PC-9 (cell line): ENCODE data around the gene CSRNP2. TPM values are rescaled to one million over a fixed set of nuclear protein-coding genes. Genes with fewer than 3 reads are reported as not detected.

Source experiments
- BruUV-seq: library from RNA; stranded (reverse); fragments of 400-500 nt; replicated peaks from 2 replicates; lab custom pipeline; 2021; lab: Mats Ljungman, UMichigan
- CTCF ChIA-PET: fragments of 300-600 bp; sonication (Branson Sonifier 250); formaldehyde crosslinking; loops from one replicate; lab custom pipeline; 2022; ENCODE audit warnings: antibody characterized with exemption; lab: Charles Lee
- POLR2A ChIA-PET: fragments of 300-600 bp; sonication (Branson Sonifier 250); formaldehyde crosslinking; loops from one replicate; lab custom pipeline; 2022; ENCODE audit warnings: antibody characterized with exemption; ENCODE audit not compliant: unreplicated experiment; lab: Charles Lee
- DNase-seq, 2 experiments: peaks; one replicate each; pipeline versions ENCODE4 v3.0.0 to v3.0.0-alpha.2; 2015 to 2022; ENCODE audit warnings: mixed read lengths in 1 of 2
- H2AFZ ChIP-seq: fragments of 200-600 bp; sonication (generic); 2 replicates; pipeline ENCODE4 v1.8.1; 2017; ENCODE audit warnings: antibody characterized with exemption
- H3F3A ChIP-seq: fragments of 200-600 bp; sonication (generic); 2 replicates; pipeline ENCODE4 v1.8.1; 2017; ENCODE audit warnings: antibody characterized with exemption, mild to moderate bottlenecking, low read depth; ENCODE audit not compliant: insufficient read depth
- H3K27ac ChIP-seq: fragments of 200-600 bp; sonication (generic); 2 replicates; pipeline ENCODE4 v1.6.1; 2016; ENCODE audit warnings: mixed run types
- H3K27me3 ChIP-seq: fragments of 200-600 bp; sonication (generic); 2 replicates; pipeline ENCODE4 v1.6.1; 2016; ENCODE audit warnings: low read depth, mixed run types; ENCODE audit not compliant: insufficient read depth
- H3K36me3 ChIP-seq: fragments of 200-600 bp; sonication (generic); 2 replicates; pipeline ENCODE4 v1.6.1; 2016; ENCODE audit warnings: low read depth, mixed run types
- H3K4me1 ChIP-seq: fragments of 200-600 bp; sonication (generic); replicated peaks from 2 replicates; pipeline ENCODE4 v1.6.1; 2016; ENCODE audit warnings: mixed run types; ENCODE audit not compliant: insufficient read depth
- H3K4me2 ChIP-seq: fragments of 200-600 bp; sonication (generic); 2 replicates; pipeline ENCODE4 v1.6.1; 2017; ENCODE audit warnings: mixed run types
- H3K4me3 ChIP-seq: fragments of 200-600 bp; sonication (generic); 2 replicates; pipeline ENCODE4 v1.6.1; 2016; ENCODE audit warnings: mixed run types
- H3K79me2 ChIP-seq: fragments of 200-600 bp; sonication (generic); 2 replicates; pipeline ENCODE4 v1.6.1; 2017; ENCODE audit warnings: low read depth, mixed run types
- H3K9me2 ChIP-seq: fragments of 200-600 bp; sonication (generic); 2 replicates; pipeline ENCODE4 v1.8.1; 2017; ENCODE audit warnings: mild to moderate bottlenecking; ENCODE audit not compliant: insufficient read depth
- H3K9me3 ChIP-seq: fragments of 200-600 bp; sonication (generic); 2 replicates; pipeline ENCODE4 v1.8.1; 2016; ENCODE audit warnings: low read depth; ENCODE audit not compliant: insufficient read depth
- H4K20me1 ChIP-seq: fragments of 200-600 bp; sonication (generic); 2 replicates; pipeline ENCODE4 v1.8.1; 2017; ENCODE audit not compliant: insufficient read depth
- EZH2 ChIP-seq: fragments of 200-600 bp; sonication (generic); IDR thresholded peaks from 2 replicates; pipeline ENCODE4 v1.8.0; 2017; ENCODE audit warnings: antibody characterized with exemption, low read depth
- intact Hi-C: fragments of 100-400 bp; cut with micrococcal nuclease; formaldehyde crosslinking; loops from one replicate; pipeline ENCODE4 v1.10.0; 2022; ENCODE audit not compliant: unreplicated experiment
- total RNA-seq: library from RNA; stranded (reverse); gene quantifications from 2 replicates; pipeline ENCODE4 v1.2.3, GENCODE V29; 2021
- TF ChIP-seq, protein P1 (sequence below): fragments of 200-600 bp; sonication (generic); conservative IDR thresholded peaks from 2 replicates; pipeline ENCODE4 v1.6.1; 2017; ENCODE audit warnings: mixed run types, antibody characterized with exemption, mild to moderate bottlenecking, moderate library complexity

Gene CSRNP2
- total RNA-seq, 1 experiment from 2014 or later, result 19.3 TPM

DNA sequence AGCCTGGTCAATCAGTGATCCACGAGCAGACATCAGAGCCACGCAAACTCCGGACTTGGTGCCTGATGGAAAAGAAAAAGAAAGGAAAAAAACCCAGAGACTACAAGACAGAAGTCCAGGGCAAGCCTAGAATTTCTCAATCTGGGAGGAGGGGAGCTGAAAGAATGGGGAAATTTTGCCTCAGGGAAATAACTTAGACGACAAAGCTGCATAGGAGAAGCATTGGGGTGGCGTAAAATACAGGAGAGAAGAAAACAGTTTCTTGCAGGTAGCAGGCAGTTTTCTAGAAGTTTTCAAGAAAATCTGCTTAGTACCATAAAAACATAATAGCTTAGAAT lies 54.6 kb downstream of the CSRNP2 start:
- Histone ChIP-seq H3K4me3 (peak overlapping the region; percentile 77), H3K27ac (peak overlapping the region; percentile 72), H3K36me3 (no peaks in the 10 kb centered on the region), H3K4me1 (peaks cover 46% of the 10 kb centered on the region), H3K27me3 (no peaks in the 10 kb centered on the region), H3K9me2 (no peaks in the 10 kb centered on the region), H3F3A (peaks cover 53% of the 10 kb centered on the region), H4K20me1 (no peaks in the 10 kb centered on the region), H2AFZ (peak overlapping the region; percentile 46; the same call in 1 of the 2 replicates), H3K9me3 (no peaks in the 10 kb centered on the region), H3K4me2 (peak overlapping the region; percentile 91), H3K79me2 (peaks cover 22% of the 10 kb centered on the region)
- DNase-seq, result peak; percentile 51 to 86
- no TSS peak for BruUV-seq
- ChIA-PET POLR2A (interaction anchor here (0.7 kb wide), 2 partner anchors 10 to 46 kb away, joined by 3 to 4 read pairs; no protein-coding TSS in a partner anchor), CTCF (interaction anchor here (1.1 to 1.8 kb wide), 3 partner anchors 19 to 296 kb away, joined by 3 to 6 read pairs (median 5); partner anchors contain the start of gene LETMD1)
- TF ChIP-seq EZH2, result no peak
- TF ChIP-seq, protein P1, sequence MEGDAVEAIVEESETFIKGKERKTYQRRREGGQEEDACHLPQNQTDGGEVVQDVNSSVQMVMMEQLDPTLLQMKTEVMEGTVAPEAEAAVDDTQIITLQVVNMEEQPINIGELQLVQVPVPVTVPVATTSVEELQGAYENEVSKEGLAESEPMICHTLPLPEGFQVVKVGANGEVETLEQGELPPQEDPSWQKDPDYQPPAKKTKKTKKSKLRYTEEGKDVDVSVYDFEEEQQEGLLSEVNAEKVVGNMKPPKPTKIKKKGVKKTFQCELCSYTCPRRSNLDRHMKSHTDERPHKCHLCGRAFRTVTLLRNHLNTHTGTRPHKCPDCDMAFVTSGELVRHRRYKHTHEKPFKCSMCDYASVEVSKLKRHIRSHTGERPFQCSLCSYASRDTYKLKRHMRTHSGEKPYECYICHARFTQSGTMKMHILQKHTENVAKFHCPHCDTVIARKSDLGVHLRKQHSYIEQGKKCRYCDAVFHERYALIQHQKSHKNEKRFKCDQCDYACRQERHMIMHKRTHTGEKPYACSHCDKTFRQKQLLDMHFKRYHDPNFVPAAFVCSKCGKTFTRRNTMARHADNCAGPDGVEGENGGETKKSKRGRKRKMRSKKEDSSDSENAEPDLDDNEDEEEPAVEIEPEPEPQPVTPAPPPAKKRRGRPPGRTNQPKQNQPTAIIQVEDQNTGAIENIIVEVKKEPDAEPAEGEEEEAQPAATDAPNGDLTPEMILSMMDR, result no peak
- intact Hi-C loops, result loop anchor here (1.0 to 10.0 kb wide), 5 partner anchors 20 to 264 kb away; partner anchors contain the start of genes ATF1 and LETMD1

DNA sequence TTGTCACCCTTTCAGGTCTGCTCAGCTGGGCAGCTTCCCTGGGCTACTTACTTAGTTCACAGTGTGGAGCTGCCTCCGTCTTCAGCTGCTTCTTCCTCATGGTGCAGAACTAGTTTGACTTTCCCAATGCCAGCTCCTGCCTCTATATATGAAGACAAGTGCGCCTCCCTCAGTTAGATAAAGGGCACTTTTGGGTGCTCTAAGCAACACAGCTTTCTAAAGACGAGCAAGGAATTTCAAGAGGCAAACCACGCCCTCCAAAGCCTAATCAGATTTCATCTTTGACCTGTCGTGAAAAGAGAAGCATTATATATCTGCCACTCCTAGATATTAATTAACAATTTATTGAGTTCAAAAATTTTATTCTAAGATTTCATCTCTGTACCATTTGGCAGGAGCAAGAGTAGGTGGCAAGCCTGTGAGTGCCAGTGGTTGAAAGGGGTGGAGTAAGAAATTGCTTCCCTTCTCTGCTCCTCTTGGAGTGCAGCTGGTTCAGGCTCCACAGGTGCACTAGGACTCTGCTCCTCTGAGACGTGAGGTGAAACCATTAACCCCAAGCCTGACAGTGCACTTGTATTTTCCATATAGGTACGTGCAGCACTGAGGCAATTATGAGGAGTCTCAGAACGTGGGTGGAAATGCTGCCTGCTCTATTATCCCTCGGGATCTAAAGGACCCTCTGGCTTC lies 55.1 kb downstream of the CSRNP2 start:
- no peaks in the 10 kb centered on the region for H3K27me3 ChIP-seq
- DNase-seq, result peak; percentile 56 to 87
- H3F3A ChIP-seq, result peaks cover 58% of the 10 kb centered on the region
- H4K20me1 ChIP-seq, result no peaks in the 10 kb centered on the region
- no peaks in the 10 kb centered on the region for H3K9me2 ChIP-seq
- H3K36me3 ChIP-seq, result no peaks in the 10 kb centered on the region
- peaks cover 27% of the 10 kb centered on the region for H3K79me2 ChIP-seq
- peak overlapping the region; percentile 46 for H2AFZ ChIP-seq
- POLR2A ChIA-PET, result interaction anchor here (0.5 to 0.7 kb wide), 4 partner anchors 11 to 1121 kb away, joined by 3 to 4 read pairs (median 3); no protein-coding TSS in a partner anchor
- CTCF ChIA-PET, result interaction anchor here (0.6 to 1.8 kb wide), 7 partner anchors 20 to 296 kb away, joined by 3 to 7 read pairs (median 5); partner anchors contain the start of gene LETMD1
- intact Hi-C loops, result loop anchor here (1.0 to 10.0 kb wide), 5 partner anchors 20 to 263 kb away; partner anchors contain the start of genes ATF1 and LETMD1
- H3K4me1 ChIP-seq, result peaks cover 51% of the 10 kb centered on the region
- H3K4me3 ChIP-seq, result peak overlapping the region; percentile 77
- no peak for TF ChIP-seq EZH2
- TF ChIP-seq, protein P1, result peak; percentile 66
- peak overlapping the region; percentile 91 for H3K4me2 ChIP-seq
- no TSS peak for BruUV-seq
- peak overlapping the region; percentile 72 for H3K27ac ChIP-seq
- no peaks in the 10 kb centered on the region for H3K9me3 ChIP-seq

DNA sequence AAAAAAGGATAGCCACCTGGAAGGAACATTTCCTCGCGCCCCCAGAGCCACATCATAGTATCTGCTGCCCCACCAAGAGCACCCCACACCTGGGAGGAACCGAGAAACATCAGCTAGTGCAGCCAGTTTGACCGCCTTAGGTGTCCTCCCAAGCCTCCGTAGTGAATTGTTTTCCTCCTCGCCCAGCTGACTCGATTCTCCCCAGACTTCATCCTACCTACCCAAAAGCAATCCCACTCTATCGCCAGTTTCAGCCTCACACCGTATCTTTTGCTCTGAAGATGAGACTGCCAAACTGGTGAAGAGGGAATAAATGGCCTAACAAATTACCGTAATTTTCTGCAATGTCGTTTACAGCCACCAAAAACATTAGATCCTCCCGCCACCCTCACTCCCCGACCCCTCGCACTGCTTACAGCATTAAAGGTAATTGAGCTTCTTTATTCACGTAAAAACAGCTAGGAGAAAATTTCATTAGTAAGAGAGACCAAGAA lies 56.0 kb downstream of the CSRNP2 start:
- Histone ChIP-seq H3K27ac (peak overlapping the region; percentile 72; the same call in 1 of the 2 replicates), H3K4me2 (peak overlapping the region; percentile 91), H3F3A (peaks cover 59% of the 10 kb centered on the region), H3K9me3 (no peaks in the 10 kb centered on the region), H3K9me2 (no peaks in the 10 kb centered on the region), H3K4me3 (peak overlapping the region; percentile 77; the same call in 1 of the 2 replicates), H4K20me1 (no peaks in the 10 kb centered on the region), H2AFZ (peak overlapping the region; percentile 23; the same call in 1 of the 2 replicates), H3K36me3 (no peaks in the 10 kb centered on the region), H3K4me1 (peaks cover 58% of the 10 kb centered on the region), H3K27me3 (no peaks in the 10 kb centered on the region), H3K79me2 (peaks cover 36% of the 10 kb centered on the region)
- no peak for DNase-seq
- TF ChIP-seq EZH2, result no peak
- TF ChIP-seq, protein P1, result no peak
- BruUV-seq, result no TSS peak
- POLR2A ChIA-PET, result interaction anchor here (0.5 to 0.6 kb wide), 2 partner anchors 19 to 148 kb away, joined by 3 to 5 read pairs; no protein-coding TSS in a partner anchor
- intact Hi-C loops, result loop anchor here (5.0 to 10.0 kb wide), 2 partner anchors 40 to 103 kb away; a partner anchor contains a TSS
- CTCF ChIA-PET, result interaction anchor here (0.5 to 1.4 kb wide), 8 partner anchors 21 to 428 kb away, joined by 3 to 7 read pairs (median 4); no protein-coding TSS in a partner anchor
